Left ventricle myocardium inferior (tissue), 1 donor: ENCODE measurements around the gene LRTM2. TPM values are rescaled to one million over a fixed set of nuclear protein-coding genes. Genes with fewer than 3 reads are reported as not detected.

Experiments used
- DNase-seq: peaks from one replicate; pipeline ENCODE4 v3.0.0-alpha.2; 2020
- H3K27ac ChIP-seq: fragments of 200-600 bp; replicated peaks from 2 replicates; pipeline ENCODE4 v1.8.0; 2021
- H3K27me3 ChIP-seq: fragments of 200-600 bp; 2 replicates; pipeline ENCODE4 v1.8.0; 2021; ENCODE audit warnings: low read depth
- H3K36me3 ChIP-seq: fragments of 200-600 bp; 2 replicates; pipeline ENCODE4 v1.8.0; 2021
- H3K4me1 ChIP-seq: fragments of 200-600 bp; 2 replicates; pipeline ENCODE4 v1.8.0; 2021
- H3K4me3 ChIP-seq: fragments of 200-600 bp; 2 replicates; pipeline ENCODE4 v1.8.0; 2021; ENCODE audit warnings: mild to moderate bottlenecking, moderate library complexity
- H3K9me3 ChIP-seq: fragments of 200-600 bp; replicated peaks from 2 replicates; pipeline ENCODE4 v1.8.0; 2021
- intact Hi-C: fragments of 100-400 bp; cut with micrococcal nuclease; formaldehyde crosslinking; loops from one replicate; pipeline ENCODE4 v1.11.0; 2022
- total RNA-seq: library from RNA; stranded (reverse); fragmentation: NEBNext Ultra II Directional; extraction: Animal tissue kit (Norgen Biotek cat#: 25700); gene quantifications from one replicate; pipeline ENCODE4 v1.2.1, GENCODE V29; 2021
- TF ChIP-seq, protein P1 (sequence below): fragments of 200-600 bp; IDR thresholded peaks from 2 replicates; pipeline ENCODE4 v1.8.0; 2021; ENCODE audit warnings: antibody characterized with exemption, mild to moderate bottlenecking, borderline replicate concordance
- donor health status: DM: no; HTN: yes; CAD: no; lungs with severe emphysema.

Gene LRTM2
- total RNA-seq, 1 donor from 2014 or later: not detected

DNA sequence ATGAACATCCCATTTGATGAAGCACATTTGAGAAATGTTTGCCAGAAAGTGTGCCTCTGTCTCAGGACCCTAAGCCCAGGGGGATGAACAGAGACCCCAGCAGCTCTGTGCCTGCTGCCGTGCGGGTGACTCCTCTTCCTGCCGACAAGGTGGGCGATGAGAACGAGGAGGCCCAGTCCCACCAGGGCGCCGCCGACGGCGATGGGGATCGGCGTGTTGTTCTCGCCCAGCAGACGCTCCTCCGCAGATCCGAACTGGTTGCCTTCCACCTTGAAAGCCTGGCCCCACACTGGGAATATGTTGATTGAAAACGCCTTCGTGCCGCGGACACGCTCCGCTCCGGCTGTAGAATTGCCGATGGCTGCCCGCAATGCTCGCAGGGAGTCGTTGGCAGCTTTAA, 44.1 kb downstream of the LRTM2 start:
- H3K4me1 ChIP-seq: no peaks in the 10 kb centered on the region
- H3K4me3 ChIP-seq: no peak overlapping the region
- TF ChIP-seq, protein P1, sequence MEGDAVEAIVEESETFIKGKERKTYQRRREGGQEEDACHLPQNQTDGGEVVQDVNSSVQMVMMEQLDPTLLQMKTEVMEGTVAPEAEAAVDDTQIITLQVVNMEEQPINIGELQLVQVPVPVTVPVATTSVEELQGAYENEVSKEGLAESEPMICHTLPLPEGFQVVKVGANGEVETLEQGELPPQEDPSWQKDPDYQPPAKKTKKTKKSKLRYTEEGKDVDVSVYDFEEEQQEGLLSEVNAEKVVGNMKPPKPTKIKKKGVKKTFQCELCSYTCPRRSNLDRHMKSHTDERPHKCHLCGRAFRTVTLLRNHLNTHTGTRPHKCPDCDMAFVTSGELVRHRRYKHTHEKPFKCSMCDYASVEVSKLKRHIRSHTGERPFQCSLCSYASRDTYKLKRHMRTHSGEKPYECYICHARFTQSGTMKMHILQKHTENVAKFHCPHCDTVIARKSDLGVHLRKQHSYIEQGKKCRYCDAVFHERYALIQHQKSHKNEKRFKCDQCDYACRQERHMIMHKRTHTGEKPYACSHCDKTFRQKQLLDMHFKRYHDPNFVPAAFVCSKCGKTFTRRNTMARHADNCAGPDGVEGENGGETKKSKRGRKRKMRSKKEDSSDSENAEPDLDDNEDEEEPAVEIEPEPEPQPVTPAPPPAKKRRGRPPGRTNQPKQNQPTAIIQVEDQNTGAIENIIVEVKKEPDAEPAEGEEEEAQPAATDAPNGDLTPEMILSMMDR: no peak
- H3K27ac ChIP-seq: no peak overlapping the region
- no peak for DNase-seq
- intact Hi-C loops: no loop called here
- peaks cover 18% of the 10 kb centered on the region for H3K9me3 ChIP-seq
- H3K36me3 ChIP-seq: no peaks in the 10 kb centered on the region
- H3K27me3 ChIP-seq: peaks cover 62% of the 10 kb centered on the region

DNA sequence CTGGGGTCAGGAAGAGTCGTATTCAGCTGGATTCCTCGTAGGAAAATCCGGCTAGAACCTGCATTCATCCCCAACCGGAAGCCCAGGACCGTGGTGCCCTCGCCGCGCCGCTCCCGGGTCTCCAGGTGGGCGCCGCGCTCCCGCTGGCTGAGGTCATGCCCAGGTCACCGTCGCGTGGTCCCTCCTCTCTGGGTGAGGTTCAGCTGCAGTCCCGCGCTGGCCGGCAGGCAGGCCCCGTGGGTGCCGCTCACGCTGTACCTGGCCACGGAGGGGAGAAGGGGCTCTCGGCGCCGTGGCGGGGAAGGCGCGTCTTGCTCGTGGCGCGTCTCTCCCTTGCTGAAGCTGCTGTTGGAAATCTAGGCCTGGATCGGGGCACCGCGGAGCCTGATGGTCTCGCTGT, 44.5 kb downstream of the LRTM2 start:
- H3K4me1 ChIP-seq: no peaks in the 10 kb centered on the region
- H3K27me3 ChIP-seq: peaks cover 63% of the 10 kb centered on the region
- no peak for DNase-seq
- H3K36me3 ChIP-seq: no peaks in the 10 kb centered on the region
- no peak overlapping the region for H3K4me3 ChIP-seq
- TF ChIP-seq, protein P1: no peak
- intact Hi-C loops: no loop called here
- H3K9me3 ChIP-seq: peaks cover 22% of the 10 kb centered on the region
- no peak overlapping the region for H3K27ac ChIP-seq

DNA sequence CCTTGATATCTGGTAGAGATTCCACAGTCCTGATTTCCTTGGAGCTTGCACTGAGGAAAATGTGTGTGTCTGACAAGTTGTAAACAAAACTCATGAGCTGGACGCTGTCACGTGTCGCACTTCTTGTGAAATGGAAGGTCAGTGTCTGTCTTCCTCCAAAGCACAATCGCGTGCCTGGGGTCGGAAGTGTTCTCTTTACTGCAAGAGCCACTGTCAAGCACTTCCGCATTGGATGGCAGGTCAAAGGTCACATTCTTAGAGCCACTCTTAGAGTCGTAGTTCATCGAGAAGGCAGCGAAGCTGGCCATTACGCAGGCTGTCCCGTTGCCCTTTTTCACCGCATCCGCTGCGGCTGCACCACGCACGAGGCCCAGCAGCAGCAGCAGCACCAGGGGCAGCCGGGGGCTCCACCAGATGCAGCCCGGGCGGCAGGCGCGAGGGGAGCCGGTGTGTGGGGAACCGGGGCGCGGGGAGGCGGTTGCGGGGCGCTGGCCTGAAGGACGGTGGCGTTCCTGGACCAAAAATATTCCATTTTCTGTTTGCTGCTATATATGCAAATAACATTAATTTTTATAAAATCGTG, 45.0 kb downstream of the LRTM2 start:
- intact Hi-C loops: no loop called here
- H3K9me3 ChIP-seq: peaks cover 25% of the 10 kb centered on the region
- no peak for DNase-seq
- H3K27me3 ChIP-seq: peaks cover 67% of the 10 kb centered on the region
- TF ChIP-seq, protein P1: no peak
- H3K4me1 ChIP-seq: no peaks in the 10 kb centered on the region
- no peaks in the 10 kb centered on the region for H3K36me3 ChIP-seq
- H3K4me3 ChIP-seq: no peak overlapping the region
- no peak overlapping the region for H3K27ac ChIP-seq

DNA sequence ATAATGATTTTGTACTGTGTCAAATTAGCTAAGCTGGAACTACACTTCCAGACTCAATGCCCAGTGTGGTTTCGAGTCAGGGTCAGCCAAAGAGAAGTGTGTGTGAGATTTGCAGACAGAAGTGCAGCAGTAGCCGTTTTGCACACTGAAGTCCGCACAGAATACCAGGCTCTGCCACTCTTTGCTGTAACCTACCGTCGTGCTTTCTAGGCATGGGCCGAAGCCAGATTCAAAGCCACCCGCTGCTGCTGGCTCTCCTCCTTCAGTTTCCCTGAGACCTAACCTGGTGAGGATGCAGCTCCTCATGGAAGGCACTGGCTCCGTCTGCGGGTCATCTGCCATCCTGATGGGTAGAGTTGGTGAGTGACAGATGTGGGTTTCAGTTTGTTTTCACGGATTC, 48.8 kb downstream of the LRTM2 start:
- DNase-seq: no peak

DNA sequence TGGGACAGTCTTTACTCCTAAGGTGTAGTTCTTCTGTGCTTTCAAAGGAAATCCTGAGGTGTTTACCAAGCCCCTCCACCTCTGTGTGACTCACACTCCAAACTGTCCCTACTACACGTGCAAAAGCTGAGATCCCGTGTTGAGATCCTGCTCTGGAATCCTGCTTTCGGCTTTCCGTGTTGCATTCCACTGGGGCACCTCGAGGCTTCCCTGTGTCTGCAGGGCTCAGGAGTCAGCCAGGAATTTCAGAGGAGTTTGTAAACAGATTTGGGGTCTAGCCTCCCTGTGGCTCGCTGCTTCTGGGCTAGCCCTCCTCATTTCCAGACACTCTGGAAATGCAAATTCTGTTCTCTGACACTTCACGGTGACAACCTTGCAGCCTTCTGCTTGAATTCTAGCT, 49.7 kb downstream of the LRTM2 start:
- TF ChIP-seq, protein P1: no peak
- peaks cover 25% of the 10 kb centered on the region for H3K9me3 ChIP-seq
- no peak overlapping the region for H3K4me3 ChIP-seq
- H3K4me1 ChIP-seq: no peaks in the 10 kb centered on the region
- H3K27me3 ChIP-seq: peaks cover 60% of the 10 kb centered on the region
- no peak overlapping the region for H3K27ac ChIP-seq
- intact Hi-C loops: no loop called here
- DNase-seq: no peak
- no peaks in the 10 kb centered on the region for H3K36me3 ChIP-seq

More for the DNA sequence above, 48.8 kb downstream of the LRTM2 start:
- intact Hi-C loops: no loop called here
- Histone ChIP-seq H3K4me3 (no peak overlapping the region), H3K27me3 (peaks cover 60% of the 10 kb centered on the region), H3K27ac (no peak overlapping the region), H3K4me1 (no peaks in the 10 kb centered on the region), H3K36me3 (no peaks in the 10 kb centered on the region), H3K9me3 (peaks cover 25% of the 10 kb centered on the region)
- TF ChIP-seq, protein P1: no peak
